Endothelial cell of umbilical vein (primary cell): ENCODE data around the gene SYT6. TPM values are rescaled to one million over a fixed set of nuclear protein-coding genes. Genes with fewer than 3 reads are reported as not detected.

Experiments used
- BruUV-seq: library from RNA; stranded (reverse); fragments of 400-500 nt; replicated peaks from 2 replicates; lab custom pipeline; 2021; lab: Mats Ljungman, UMichigan
- CTCF ChIA-PET: fragments of 300-600, 350-600 bp; sonication (Branson Sonifier 250); formaldehyde crosslinking; loops from one replicate; lab custom pipeline; 2021; ENCODE audit warnings: antibody characterized with exemption, inconsistent platforms; lab: Charles Lee
- POLR2A ChIA-PET: fragments of 300-600, 350-600 bp; sonication (Branson Sonifier 250); formaldehyde crosslinking; loops from one replicate; lab custom pipeline; 2021; ENCODE audit warnings: antibody characterized with exemption, inconsistent platforms; lab: Charles Lee
- DNase-seq: peaks from one replicate; pipeline ENCODE4 v3.0.0-alpha.2; 2011; ENCODE audit warnings: low read depth, low spot score
- FAIRE-seq: peaks from 2 replicates; lab custom pipeline; 2011; peaks lifted over from hg19 to GRCh38; lab: Jason Lieb, UNC
- H2AFZ ChIP-seq: 2 replicates; pipeline ENCODE4 v1.6.0; 2012; ENCODE audit warnings: low read depth, low read length, control low read depth, inconsistent platforms
- H3K27ac ChIP-seq: 2 replicates; pipeline ENCODE4 v1.5.1; 2011; ENCODE audit warnings: low read depth, mild to moderate bottlenecking, control low read depth, low read length, moderate library complexity; ENCODE audit not compliant: insufficient read depth
- H3K27me3 ChIP-seq, 2 experiments: 2 replicates each; pipeline versions ENCODE4 v1.6.0 to v1.6.1; 2011; ENCODE audit warnings: low read length in 2 of 2, mixed read lengths in 1 of 2; ENCODE audit not compliant: control insufficient read depth in 2 of 2, insufficient read depth in 2 of 2
- H3K36me3 ChIP-seq, 2 experiments: 2 replicates in 1 of 2; 3 replicates in 1 of 2; pipeline ENCODE4 v1.5.1; 2011; ENCODE audit warnings: low read length in 2 of 2, mild to moderate bottlenecking in 1 of 2, moderate library complexity in 1 of 2; ENCODE audit not compliant: control insufficient read depth in 2 of 2, insufficient read depth in 2 of 2; ENCODE audit errors: extremely low read depth in 1 of 2
- H3K4me1 ChIP-seq: 3 replicates; pipeline ENCODE4 v1.5.1; 2011; ENCODE audit warnings: mild to moderate bottlenecking, low read length; ENCODE audit not compliant: control insufficient read depth, insufficient read depth; ENCODE audit errors: extremely low read depth
- H3K4me2 ChIP-seq: 2 replicates; pipeline ENCODE4 v1.6.1; 2011; ENCODE audit warnings: low read length, control low read depth, mixed read lengths; ENCODE audit not compliant: insufficient read depth
- H3K4me3 ChIP-seq, 3 experiments: fragments of 200-600 bp in 1 of 3; sonication (generic), shearing (Covaris generic) in 1 of 3; replicated peaks in 1 of 3; 2 replicates each; pipeline ENCODE4 v1.5.1; 2011 to 2016; ENCODE audit warnings: control low read depth in 3 of 3, low read length in 3 of 3, mild to moderate bottlenecking in 2 of 3, inconsistent platforms in 1 of 3, low read depth in 1 of 3, moderate library complexity in 1 of 3; ENCODE audit not compliant: insufficient read depth in 1 of 3
- H3K79me2 ChIP-seq: 2 replicates; pipeline ENCODE4 v1.6.0; 2012; ENCODE audit warnings: low read length, inconsistent platforms; ENCODE audit not compliant: control insufficient read depth, insufficient read depth
- H3K9ac ChIP-seq: replicated peaks from 2 replicates; pipeline ENCODE3; 2011; ENCODE audit warnings: low read length, control low read depth; ENCODE audit not compliant: insufficient read depth; ENCODE audit errors: extremely low read depth
- H3K9me1 ChIP-seq: replicated peaks from 3 replicates; pipeline ENCODE4 v1.6.0; 2011; ENCODE audit warnings: mild to moderate bottlenecking, low read length; ENCODE audit not compliant: control insufficient read depth, insufficient read depth; ENCODE audit errors: extremely low read depth
- H3K9me3 ChIP-seq: replicated peaks from 2 replicates; pipeline ENCODE4 v1.5.1; 2012; ENCODE audit warnings: low read length, inconsistent platforms; ENCODE audit not compliant: control insufficient read depth, insufficient read depth
- H4K20me1 ChIP-seq: replicated peaks from 2 replicates; pipeline ENCODE3; 2011; ENCODE audit warnings: mild to moderate bottlenecking, low read length; ENCODE audit not compliant: control insufficient read depth, insufficient read depth; ENCODE audit errors: extremely low read depth
- CTCF ChIP-seq, 2 donors: IDR thresholded peaks; 1 replicate in 1 of 2; 2 replicates in 1 of 2; pipeline ENCODE4 v1.5.1; 2011; ENCODE audit warnings: low read length in 2 of 2, mild to moderate bottlenecking in 2 of 2, moderate library complexity in 2 of 2, control low read depth in 1 of 2, inconsistent platforms in 1 of 2, low read depth in 1 of 2; ENCODE audit not compliant: insufficient read depth in 1 of 2; ENCODE audit errors: extremely low read depth in 1 of 2
- EZH2 ChIP-seq: IDR thresholded peaks from 2 replicates; pipeline ENCODE4 v1.6.1; 2012; ENCODE audit warnings: borderline replicate concordance, low read depth, mild to moderate bottlenecking, moderate library complexity, low read length, inconsistent platforms; ENCODE audit not compliant: severe bottlenecking
- FOS ChIP-seq: IDR thresholded peaks from 2 replicates; pipeline ENCODE4 v1.6.1; 2011; ENCODE audit warnings: mild to moderate bottlenecking, low read length, moderate library complexity, borderline replicate concordance; ENCODE audit not compliant: insufficient read depth
- GATA2 ChIP-seq: IDR thresholded peaks from 2 replicates; pipeline ENCODE4 v1.7.0; 2011; ENCODE audit warnings: low read depth, mild to moderate bottlenecking, moderate library complexity, mixed read lengths, low read length; ENCODE audit not compliant: insufficient read length, insufficient read depth
- JUN ChIP-seq: IDR thresholded peaks from 2 replicates; pipeline ENCODE4 v1.6.1; 2011; ENCODE audit warnings: borderline replicate concordance, low read depth; ENCODE audit not compliant: insufficient read length, insufficient read depth
- MAX ChIP-seq: IDR thresholded peaks from 2 replicates; pipeline ENCODE4 v1.6.1; 2011; ENCODE audit not compliant: insufficient read depth, insufficient read length
- MYC ChIP-seq: IDR thresholded peaks from one replicate; pipeline ENCODE4 v1.6.1; 2011; ENCODE audit warnings: mild to moderate bottlenecking, low read depth, low read length
- POLR2A ChIP-seq: IDR thresholded peaks from 2 replicates; pipeline ENCODE4 v1.6.1; 2012; ENCODE audit warnings: low read depth, mild to moderate bottlenecking, control low read depth, low read length
- POLR2AphosphoS5 ChIP-seq: IDR thresholded peaks from 2 replicates; pipeline ENCODE4 v1.6.1; 2012; ENCODE audit warnings: low read depth, mild to moderate bottlenecking, control low read depth, low read length, moderate library complexity; ENCODE audit not compliant: insufficient read depth
- dilution Hi-C: fragments of 300-500 bp; cut with MboI; formaldehyde crosslinking; loops from one replicate; pipeline ENCODE4 v1.15.0; 2019; ENCODE audit warnings: low sequenced_read_pairs; ENCODE audit not compliant: extremely low pct_ligation_motif_present
- intact Hi-C: fragments of 100-400 bp; cut with micrococcal nuclease; formaldehyde crosslinking; loops from one replicate; pipeline ENCODE4 v1.10.0; 2022
- polyA plus RNA-seq, 4 experiments: library from polyadenylated mRNA; depleted of rRNA in 3 of 4; stranded (reverse) in 3 of 4; unstranded in 1 of 4; fragments of >200 nt; gene quantifications; 2 replicates each; pipeline versions ENCODE4 v1.2.1 to v1.2.3, GENCODE V29; 2011 to 2012; ENCODE audit warnings: missing spikeins in 1 of 4
- total RNA-seq: library from RNA; stranded (reverse); gene quantifications from 2 replicates; pipeline ENCODE4 v1.2.3, GENCODE V29; 2021

SYT6 gene
- total and polyA plus RNA-seq, 2 donors (not counting 3 experiments of a cell fraction or from before 2014, with no cell fraction given): 0.04 TPM; not detected in 1

- no peaks in the 10 kb centered on the region for H3K9me1 ChIP-seq
- no peak overlapping the region for H3K4me3 ChIP-seq
- H3K4me2 ChIP-seq: no peak overlapping the region
- H3K9me3 ChIP-seq: no peaks in the 10 kb centered on the region
- no peak for DNase-seq
- H3K79me2 ChIP-seq: no peaks in the 10 kb centered on the region
- no peak overlapping the region for H3K27ac ChIP-seq
- no peaks in the 10 kb centered on the region for H3K4me1 ChIP-seq
- TF ChIP-seq EZH2: no peak
- no peak for TF ChIP-seq GATA2
- no peak for TF ChIP-seq FOS
- TF ChIP-seq POLR2AphosphoS5: no peak
- TF ChIP-seq POLR2A: no peak
- TF ChIP-seq MYC: no peak
- no peak for TF ChIP-seq JUN
- TF ChIP-seq MAX: no peak
- no peak for TF ChIP-seq CTCF (IDR thresholded peaks at IDR 0.05; ENCODE audit: extremely low read depth in 1 of 2, insufficient read depth in 1 of 2, low read depth in 1 of 2, low read length in 2 of 2)
- H2AFZ ChIP-seq: no peak overlapping the region
- no peak overlapping the region for H3K9ac ChIP-seq
- ChIA-PET POLR2A (no interaction called here), CTCF (no interaction called here)
- dilution Hi-C loops: no loop called here
- intact Hi-C loops: no loop called here
- BruUV-seq: no TSS peak
- no peaks in the 10 kb centered on the region for H3K36me3 ChIP-seq
- H3K27me3 ChIP-seq: peaks cover 5 to 12% of the 10 kb centered on the region in 2 experiments
- no peak for FAIRE-seq
- no peaks in the 10 kb centered on the region for H4K20me1 ChIP-seq
Observed at GRCh38 chr1:114043548-114043947, 110.1 kb downstream of the SYT6 start.
